Activated CD8-positive, alpha-beta T cell treated with anti-CD3 and anti-CD28 coated beads for 36 hours (primary cell): Measurements from ENCODE around the gene ZNF555. TPM values are rescaled to one million over a fixed set of nuclear protein-coding genes. Genes with fewer than 3 reads are reported as not detected.
"Not testable (repeated sequence)": the region's sequence is repeated elsewhere in the genome, so short reads cannot be mapped to it uniquely, and the experiment has no call there.

ENCODE experiments used
- ATAC-seq: fragments of 200-7000 bp; cut with Tn5 transposase; one replicate; pipeline ENCODE4 v1.10.0; 2021; ENCODE audit warnings: mild to moderate bottlenecking, moderate library complexity
- CTCF ChIA-PET: fragments of 350-600 bp; sonication (Branson Sonifier 250); formaldehyde crosslinking; loops from one replicate; lab custom pipeline; 2021; ENCODE audit warnings: antibody characterized with exemption; lab: Charles Lee
- POLR2A ChIA-PET: fragments of 350-600 bp; sonication (Branson Sonifier 250); formaldehyde crosslinking; loops from one replicate; lab custom pipeline; 2021; ENCODE audit warnings: antibody characterized with exemption; lab: Charles Lee
- DNase-seq: peaks from one replicate; pipeline ENCODE4 v3.0.0-alpha.2; 2020
- H3K27ac Mint-ChIP-seq: one replicate; pipeline ENCODE4 v1.8.0; 2021; ENCODE audit warnings: mild to moderate bottlenecking, mixed read lengths
- H3K27me3 Mint-ChIP-seq: one replicate; pipeline ENCODE4 v1.8.0; 2021; ENCODE audit warnings: mixed read lengths
- H3K36me3 Mint-ChIP-seq: one replicate; pipeline ENCODE4 v1.8.0; 2021; ENCODE audit warnings: low read depth, mixed read lengths
- H3K4me1 Mint-ChIP-seq: one replicate; pipeline ENCODE4 v1.8.0; 2021; ENCODE audit warnings: low read depth, mixed read lengths
- H3K4me3 Mint-ChIP-seq: one replicate; pipeline ENCODE4 v1.8.0; 2021; ENCODE audit warnings: mild to moderate bottlenecking, moderate library complexity, mixed read lengths
- H3K9me3 Mint-ChIP-seq: one replicate; pipeline ENCODE4 v1.8.0; 2021; ENCODE audit warnings: mixed read lengths
- CTCF ChIP-seq: fragments of 200-600 bp; IDR thresholded peaks from one replicate; pipeline ENCODE4 v1.8.0; 2022; ENCODE audit warnings: antibody characterized with exemption, mild to moderate bottlenecking
- intact Hi-C: fragments of 100-400 bp; cut with micrococcal nuclease; formaldehyde crosslinking; loops from one replicate; pipeline ENCODE4 v1.10.0; 2022
- total RNA-seq, 2 experiments: library from RNA; stranded (reverse); gene quantifications; one replicate each; pipeline ENCODE4 v1.2.3, GENCODE V29; 2021

Gene ZNF555
- total RNA-seq, 2 experiments from 2014 or later = 1.5 to 2.1 TPM

GRCh38 chr19:2900296-2901252, 59.3 kb downstream of the ZNF555 start, which contains the start of gene ZNF57:
ZNF57 (plus strand) TSS chr19:2900928; CDS start chr19:2901046, 118 bp downstream.
- ATAC-seq = peak; percentile 99
- intact Hi-C loops = no loop called here

GRCh38 chr19:2902590-2903218, 61.4 kb downstream of the ZNF555 start:
- no peak for TF ChIP-seq CTCF
- Mint-ChIP-seq H3K27me3 (no peaks in the 10 kb centered on the region), H3K4me3 (peak overlapping the region; percentile 96), H3K9me3 (peaks cover 2% of the 10 kb centered on the region), H3K36me3 (peaks cover 4% of the 10 kb centered on the region), H3K4me1 (peaks cover 32% of the 10 kb centered on the region), H3K27ac (no peak overlapping the region)
- intact Hi-C loops = no loop called here
- ATAC-seq = no peak
- DNase-seq = no peak
- ChIA-PET POLR2A (interaction anchor here (0.6 to 0.7 kb wide), 2 partner anchors 18 to 437 kb away, joined by 3 read pairs; no protein-coding TSS in a partner anchor), CTCF (no interaction called here)

More at GRCh38 chr19:2900296-2901252, 59.3 kb downstream of the ZNF555 start, which contains the start of gene ZNF57:
- Mint-ChIP-seq H3K27ac (peak within 1 kb of the TSS; percentile 96), H3K36me3 (peaks cover 4% of the 10 kb centered on the region), H3K27me3 (no peaks in the 10 kb centered on the region), H3K4me1 (peaks cover 21% of the 10 kb centered on the region), H3K4me3 (peak within 1 kb of the TSS; percentile 96), H3K9me3 (peaks cover 13% of the 10 kb centered on the region)
- ChIA-PET POLR2A (interaction anchor here (1.0 to 1.1 kb wide), 2 partner anchors 199 to 424 kb away, joined by 3 to 4 read pairs; no protein-coding TSS in a partner anchor), CTCF (interaction anchor here (0.7 to 1.9 kb wide), 5 partner anchors 23 to 252 kb away, joined by 3 to 6 read pairs (median 5); partner anchors contain the start of gene ZNF555)
- peak; percentile 100 for DNase-seq
- no peak for TF ChIP-seq CTCF

GRCh38 chr19:2903326-2903725, 62.1 kb downstream of the ZNF555 start:
- H3K27ac Mint-ChIP-seq, intact Hi-C loops, ATAC-seq, H3K9me3 Mint-ChIP-seq, H3K27me3 Mint-ChIP-seq, DNase-seq, H3K36me3 Mint-ChIP-seq, POLR2A ChIA-PET, H3K4me3 Mint-ChIP-seq: not testable (repeated sequence)
- CTCF ChIA-PET = interaction anchor here (1.0 to 1.1 kb wide), 2 partner anchors 16 to 49 kb away, joined by 3 to 4 read pairs; no protein-coding TSS in a partner anchor
- H3K4me1 Mint-ChIP-seq = peaks cover 32% of the 10 kb centered on the region

DNA sequence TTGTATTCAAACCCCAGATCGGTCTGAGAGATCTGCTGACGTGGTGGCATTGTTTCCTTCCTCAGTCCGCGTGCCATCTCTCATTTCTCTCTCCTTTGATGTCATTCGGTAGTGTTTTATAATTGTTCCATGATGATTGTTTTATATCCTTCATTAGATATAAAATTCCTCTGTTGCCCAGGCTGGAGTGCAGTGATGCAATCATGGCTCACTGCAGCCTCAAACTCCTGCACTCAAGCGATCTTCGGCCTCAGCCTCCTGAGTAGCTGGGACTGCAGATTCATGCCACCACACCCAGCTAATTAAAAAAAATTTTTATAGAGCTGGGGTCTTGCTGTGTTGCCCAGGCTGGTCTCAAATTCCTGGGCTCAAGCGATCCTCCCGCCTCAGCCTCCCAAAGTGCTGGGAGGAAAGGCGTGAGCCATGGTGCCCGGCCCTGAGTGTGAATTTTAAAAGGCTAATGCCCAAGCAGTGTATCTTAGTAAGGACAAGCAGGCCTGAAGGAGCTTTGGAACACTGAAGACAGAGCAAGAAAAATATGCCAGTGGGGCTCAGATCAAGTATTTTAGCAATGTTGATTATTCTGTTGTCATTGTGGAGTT, 64.7 kb downstream of the ZNF555 start:
- Mint-ChIP-seq H3K27ac (no peak overlapping the region), H3K36me3 (peaks cover 6% of the 10 kb centered on the region), H3K9me3 (no peaks in the 10 kb centered on the region), H3K27me3 (no peaks in the 10 kb centered on the region), H3K4me3 (no peak overlapping the region), H3K4me1 (peaks cover 35% of the 10 kb centered on the region)
- ChIA-PET CTCF (interaction anchor here (1.2 kb wide), 1 partner anchor 45 kb away, joined by 3 read pairs; no protein-coding TSS in a partner anchor), POLR2A (interaction anchor here (0.6 to 1.4 kb wide), 2 partner anchors 11 kb away, joined by 3 read pairs; no protein-coding TSS in a partner anchor)
- TF ChIP-seq CTCF = no peak
- DNase-seq (no peak), ATAC-seq (no peak)
- intact Hi-C loops = no loop called here
